Neutrophil (primary cell): ENCODE data around the gene CBX5.
"Not testable (repeated sequence)": the region's sequence is repeated elsewhere in the genome, so short reads cannot be mapped to it uniquely, and the experiment has no call there.

Experiments
- H3K27ac ChIP-seq: fragments of 200-600 bp; sonication (generic); 2 replicates; pipeline ENCODE4 v1.5.1; 2016; ENCODE audit warnings: mild to moderate bottlenecking, moderate library complexity
- H3K27me3 ChIP-seq: fragments of 200-600 bp; sonication (generic); 2 replicates; pipeline ENCODE4 v1.6.0; 2016; ENCODE audit warnings: mild to moderate bottlenecking
- H3K36me3 ChIP-seq: fragments of 200-600 bp; sonication (generic); 2 replicates; pipeline ENCODE4 v1.5.1; 2017
- H3K4me1 ChIP-seq, 2 experiments: fragments of 200-600 bp in 1 of 2; sonication (generic) in 1 of 2; 1 replicate in 1 of 2; 2 replicates in 1 of 2; pipeline versions ENCODE4 v1.5.1 to v1.6.1; 2013 to 2016; ENCODE audit warnings: low read depth in 1 of 2, low read length in 1 of 2, mild to moderate bottlenecking in 1 of 2, moderate library complexity in 1 of 2; ENCODE audit not compliant: control insufficient read depth in 1 of 2, insufficient read depth in 1 of 2
- H3K4me3 ChIP-seq, 2 experiments: fragments of 200-600 bp in 1 of 2; sonication (generic) in 1 of 2; 1 replicate in 1 of 2; 2 replicates in 1 of 2; pipeline ENCODE4 v1.5.1; 2013 to 2016; ENCODE audit warnings: low read depth in 1 of 2, low read length in 1 of 2, mild to moderate bottlenecking in 1 of 2, moderate library complexity in 1 of 2
- H3K9me3 ChIP-seq: fragments of 200-600 bp; sonication (generic); 2 replicates; pipeline ENCODE4 v1.5.1; 2016
- CTCF ChIP-seq: fragments of 200-600 bp; sonication (generic); IDR thresholded peaks from 2 replicates; pipeline ENCODE4 v1.5.1; 2016; ENCODE audit warnings: antibody characterized with exemption

Gene CBX5

DNA sequence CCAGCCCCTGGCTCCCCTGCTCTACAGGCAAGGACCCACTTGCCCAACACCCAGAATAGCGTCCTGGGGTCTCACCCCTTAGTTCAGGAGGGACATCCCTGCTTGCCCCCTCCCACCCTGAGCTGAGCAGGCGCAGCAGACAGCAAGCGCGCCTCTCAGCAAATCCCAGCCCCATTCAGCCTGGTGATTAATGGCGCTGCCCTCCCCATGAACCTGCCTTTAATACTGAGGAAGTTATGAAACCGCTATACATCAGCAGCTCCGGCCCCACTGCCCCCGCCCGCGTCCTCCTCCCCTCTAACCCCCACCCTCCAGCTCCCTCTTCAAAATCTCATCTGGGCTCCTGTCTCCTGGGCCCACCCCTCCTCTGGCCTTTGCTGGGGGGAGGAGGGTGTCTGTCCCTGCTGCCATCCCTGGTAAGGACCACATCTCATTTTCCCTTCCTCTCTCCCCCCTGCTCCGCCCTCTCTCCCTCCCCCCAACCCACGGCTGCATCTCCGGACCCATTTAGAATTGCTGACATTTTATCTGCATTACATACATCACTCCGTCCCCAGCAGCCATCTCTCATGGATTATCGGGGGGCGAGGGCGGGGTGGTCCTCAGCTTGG lies 84.1 kb downstream of the CBX5 start:
- Histone ChIP-seq H3K4me1 (peaks cover 48 to 49% of the 10 kb centered on the region in 2 experiments), H3K27ac (peak overlapping the region; percentile 95), H3K9me3 (no peaks in the 10 kb centered on the region), H3K4me3 (peak overlapping the region; percentile 57 to 73), H3K36me3 (no peaks in the 10 kb centered on the region), H3K27me3 (peaks cover 4% of the 10 kb centered on the region)
- no peak for TF ChIP-seq CTCF

GRCh38 chr12:54195080-54195736 lies 84.7 kb downstream of the CBX5 start:
- H3K9me3 ChIP-seq: no peaks in the 10 kb centered on the region
- TF ChIP-seq CTCF: no peak
- no peaks in the 10 kb centered on the region for H3K36me3 ChIP-seq
- H3K4me1 ChIP-seq: peaks cover 48 to 49% of the 10 kb centered on the region in 2 experiments
- peaks cover 10% of the 10 kb centered on the region for H3K27me3 ChIP-seq
- H3K27ac ChIP-seq: peak overlapping the region; percentile 95
- H3K4me3 ChIP-seq: peak overlapping the region; percentile 57 to 73

DNA sequence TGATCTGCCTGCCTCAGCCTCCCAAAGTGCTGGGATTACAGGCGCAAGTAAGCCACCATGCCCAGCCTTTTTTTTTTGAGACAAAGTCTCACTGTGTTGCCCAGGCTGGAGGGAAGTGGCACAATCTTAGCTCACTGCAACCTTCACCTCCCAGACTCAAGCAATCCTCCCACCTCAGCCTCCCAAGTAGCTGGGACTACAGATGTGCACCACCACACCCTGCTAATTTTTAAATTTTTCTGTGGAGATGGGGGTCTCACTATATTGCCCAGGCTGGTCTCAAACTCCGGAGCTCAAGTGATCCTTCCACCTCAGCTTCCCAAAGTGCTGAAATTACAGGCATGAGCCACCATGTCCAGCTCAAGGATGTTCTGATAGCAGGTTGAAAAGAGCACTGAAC lies 85.3 kb downstream of the CBX5 start:
- Histone ChIP-seq H3K27ac (peak overlapping the region; percentile 95), H3K4me1 (peaks cover 46 to 48% of the 10 kb centered on the region in 2 experiments), H3K27me3 (peaks cover 13% of the 10 kb centered on the region)
- H3K9me3 ChIP-seq, H3K36me3 ChIP-seq, H3K4me3 ChIP-seq: not testable (repeated sequence)

- peaks cover 50 to 58% of the 10 kb centered on the region in 2 experiments for H3K4me1 ChIP-seq
- H3K27me3 ChIP-seq: peaks cover 13% of the 10 kb centered on the region
- no peak for TF ChIP-seq CTCF
- H3K9me3 ChIP-seq: no peaks in the 10 kb centered on the region
- H3K36me3 ChIP-seq: no peaks in the 10 kb centered on the region
- H3K27ac ChIP-seq: no peak overlapping the region
- H3K4me3 ChIP-seq: no peak overlapping the region
Measured at GRCh38 chr12:54193434-54193833, 86.5 kb downstream of the CBX5 start.

GRCh38 chr12:54191550-54192022 lies 88.3 kb downstream of the CBX5 start:
- H3K27me3 ChIP-seq: peaks cover 13% of the 10 kb centered on the region
- peak; percentile 69 for TF ChIP-seq CTCF
- H3K27ac ChIP-seq: no peak overlapping the region
- peaks cover 3% of the 10 kb centered on the region for H3K36me3 ChIP-seq
- H3K4me1 ChIP-seq: peaks cover 37 to 49% of the 10 kb centered on the region in 2 experiments
- H3K9me3 ChIP-seq: no peaks in the 10 kb centered on the region
- no peak overlapping the region for H3K4me3 ChIP-seq

DNA sequence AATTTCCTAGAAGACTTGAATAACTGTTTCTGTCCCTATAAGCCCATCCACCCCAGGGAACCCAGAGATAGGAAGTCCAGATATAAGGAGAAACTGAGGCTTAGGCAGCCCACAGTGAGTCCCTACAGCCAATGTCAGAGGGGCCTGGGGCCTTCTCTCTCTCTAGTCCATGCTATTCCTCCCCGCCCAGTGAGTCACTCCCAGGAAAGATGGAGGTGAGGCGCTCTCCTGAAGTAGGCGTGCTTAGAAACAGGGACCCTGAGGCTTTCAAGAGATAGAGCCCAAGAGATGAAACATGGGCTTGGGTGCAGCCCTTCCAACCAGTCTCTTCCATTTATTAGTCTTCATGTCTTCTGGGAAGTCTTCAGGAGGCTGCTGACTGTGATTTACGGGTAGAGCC lies 88.8 kb downstream of the CBX5 start:
- no peak overlapping the region for H3K4me3 ChIP-seq
- H3K27me3 ChIP-seq: peaks cover 13% of the 10 kb centered on the region

More for the DNA sequence above, 88.8 kb downstream of the CBX5 start:
- H3K36me3 ChIP-seq: peaks cover 6% of the 10 kb centered on the region
- H3K9me3 ChIP-seq: no peaks in the 10 kb centered on the region
- H3K4me1 ChIP-seq: peaks cover 32 to 45% of the 10 kb centered on the region in 2 experiments
- no peak overlapping the region for H3K27ac ChIP-seq
- TF ChIP-seq CTCF: no peak
